SK-N-SH (cell line): ENCODE data around the gene CTNND1. TPM values are rescaled to one million over a fixed set of nuclear protein-coding genes. Genes with fewer than 3 reads are reported as not detected.
A peak's percentile ranks its signal among the peaks of the same experiment; 100 is the strongest.

ENCODE experiments used
- CTCF ChIA-PET: fragments of 300-600, 350-600 bp; formaldehyde crosslinking; extraction: SDS; loops from one replicate; lab custom pipeline; 2021; lab: Yijun Ruan, JAX
- POLR2A ChIA-PET: fragments of 350-600 bp; sonication (Branson Sonifier 250); formaldehyde crosslinking; extraction: SDS; loops from one replicate; lab custom pipeline; 2020; ENCODE audit warnings: antibody characterized with exemption, inconsistent platforms; lab: Yijun Ruan, JAX
- DNase-seq: peaks from one replicate; pipeline ENCODE4 v3.0.0; 2012
- H2AFZ ChIP-seq: fragments of 200-600 bp; sonication (generic); 2 replicates; pipeline ENCODE4 v1.8.1; 2016; ENCODE audit warnings: antibody characterized with exemption, mild to moderate bottlenecking, low read depth
- H3F3A ChIP-seq: fragments of 200-600 bp; sonication (generic); replicated peaks from 2 replicates; pipeline ENCODE3; 2016; ENCODE audit warnings: antibody characterized with exemption, mild to moderate bottlenecking; ENCODE audit not compliant: insufficient read depth
- H3K27ac ChIP-seq, 2 experiments: fragments of 200-500 bp in 1 of 2; fragments of 200-600 bp in 1 of 2; sonication (Bioruptor generic) in 1 of 2; sonication (generic), shearing (Covaris generic) in 1 of 2; 2 replicates each; pipeline versions ENCODE4 v1.5.1 to v1.6.1; 2014 to 2016; ENCODE audit warnings: low read depth in 2 of 2, inconsistent platforms in 1 of 2, low read length in 1 of 2, mild to moderate bottlenecking in 1 of 2, mixed read lengths in 1 of 2
- H3K27me3 ChIP-seq: fragments of 200-600 bp; sonication (generic), shearing (Covaris generic); 2 replicates; pipeline ENCODE4 v1.6.1; 2016; ENCODE audit warnings: mixed run types; ENCODE audit not compliant: insufficient read depth
- H3K36me3 ChIP-seq, 2 experiments: fragments of 200-500 bp in 1 of 2; fragments of 200-600 bp in 1 of 2; sonication (Bioruptor generic) in 1 of 2; sonication (generic) in 1 of 2; replicated peaks in 1 of 2; 2 replicates each; pipeline versions ENCODE3 to v1.5.1; 2014 to 2016; ENCODE audit warnings: low read length in 1 of 2, mild to moderate bottlenecking in 1 of 2; ENCODE audit not compliant: insufficient read depth in 2 of 2, control insufficient read depth in 1 of 2
- H3K4me1 ChIP-seq, 2 experiments: fragments of 200-500 bp in 1 of 2; fragments of 200-600 bp in 1 of 2; sonication (Bioruptor generic) in 1 of 2; sonication (generic), shearing (Covaris generic) in 1 of 2; 2 replicates each; pipeline versions ENCODE4 v1.5.1 to v1.6.1; 2014 to 2016; ENCODE audit warnings: low read depth in 1 of 2, low read length in 1 of 2, mixed run types in 1 of 2; ENCODE audit not compliant: insufficient read depth in 2 of 2, control insufficient read depth in 1 of 2
- H3K4me2 ChIP-seq: fragments of 200-600 bp; sonication (generic), shearing (Covaris generic); 2 replicates; pipeline ENCODE4 v1.6.1; 2017; ENCODE audit warnings: mixed run types
- H3K4me3 ChIP-seq, 2 experiments: fragments of 200-500 bp in 1 of 2; fragments of 200-600 bp in 1 of 2; sonication (Bioruptor generic) in 1 of 2; sonication (generic), shearing (Covaris generic) in 1 of 2; 2 replicates each; pipeline versions ENCODE4 v1.5.1 to v1.8.1; 2014 to 2016; ENCODE audit warnings: low read depth in 2 of 2, inconsistent platforms in 1 of 2, low read length in 1 of 2, mild to moderate bottlenecking in 1 of 2, mixed read lengths in 1 of 2, moderate library complexity in 1 of 2
- H3K79me2 ChIP-seq: fragments of 200-600 bp; sonication (generic); 2 replicates; pipeline ENCODE4 v1.8.1; 2017; ENCODE audit warnings: mild to moderate bottlenecking; ENCODE audit not compliant: insufficient read depth
- H3K9ac ChIP-seq: fragments of 200-600 bp; sonication (generic); 2 replicates; pipeline ENCODE4 v1.6.1; 2017; ENCODE audit warnings: mixed run types
- H3K9me2 ChIP-seq: fragments of 200-600 bp; sonication (generic); 2 replicates; pipeline ENCODE4 v1.6.1; 2017; ENCODE audit warnings: mixed run types
- H3K9me3 ChIP-seq: fragments of 200-600 bp; sonication (generic); 2 replicates; pipeline ENCODE4 v1.6.1; 2017; ENCODE audit warnings: mixed run types, mild to moderate bottlenecking, moderate library complexity
- H4K20me1 ChIP-seq: fragments of 200-600 bp; sonication (generic); 2 replicates; pipeline ENCODE4 v1.6.1; 2017; ENCODE audit warnings: mild to moderate bottlenecking, mixed run types; ENCODE audit not compliant: insufficient read depth
- CHD2 ChIP-seq: fragments of 150-350 bp; IDR thresholded peaks from 2 replicates; pipeline ENCODE4 v1.6.1; 2018; ENCODE audit warnings: low read length; ENCODE audit not compliant: partially characterized antibody
- EP300 ChIP-seq, 2 experiments: IDR thresholded peaks; 2 replicates each; pipeline versions ENCODE4 v1.4.0 to v1.6.1; 2012; ENCODE audit warnings: borderline replicate concordance in 1 of 2, low read depth in 1 of 2, low read length in 1 of 2
- FOSL2 ChIP-seq: IDR thresholded peaks from 2 replicates; pipeline ENCODE4 v1.4.0; 2012; ENCODE audit warnings: low read depth, mild to moderate bottlenecking, moderate library complexity, borderline replicate concordance
- FOXJ3 ChIP-seq: sonication (generic); formaldehyde crosslinking; IDR thresholded peaks from 2 replicates; pipeline ENCODE4 v1.5.1; 2020; ENCODE audit warnings: mild to moderate bottlenecking, missing genetic modification reagents
- FOXM1 ChIP-seq: IDR thresholded peaks from 2 replicates; pipeline ENCODE4 v1.4.0; 2012; ENCODE audit warnings: low read depth, mild to moderate bottlenecking
- GABPA ChIP-seq: IDR thresholded peaks from 2 replicates; pipeline ENCODE4 v1.4.0; 2012; ENCODE audit warnings: low read depth, mild to moderate bottlenecking
- IRF3 ChIP-seq: fragments of 150-350 bp; IDR thresholded peaks from 2 replicates; pipeline ENCODE4 v1.6.1; 2016; ENCODE audit warnings: mild to moderate bottlenecking, low read depth, low read length
- MAX ChIP-seq: IDR thresholded peaks from 2 replicates; pipeline ENCODE4 v1.4.0; 2012; ENCODE audit warnings: low read depth
- MEF2A ChIP-seq: IDR thresholded peaks from 2 replicates; pipeline ENCODE4 v1.4.0; 2012; ENCODE audit warnings: low read depth, borderline replicate concordance
- NFIC ChIP-seq: IDR thresholded peaks from 2 replicates; pipeline ENCODE4 v1.4.0; 2012; ENCODE audit warnings: borderline replicate concordance
- NRF1 ChIP-seq: IDR thresholded peaks from 2 replicates; pipeline ENCODE4 v1.6.1; 2012; ENCODE audit warnings: low read depth, mild to moderate bottlenecking, low read length
- PBX3 ChIP-seq: IDR thresholded peaks from 2 replicates; pipeline ENCODE4; 2012
- POLR2AphosphoS5 ChIP-seq: IDR thresholded peaks from 2 replicates; pipeline ENCODE4 v1.6.1; 2012; ENCODE audit warnings: low read depth, low read length
- RCOR1 ChIP-seq: fragments of 150-350 bp; IDR thresholded peaks from 2 replicates; pipeline ENCODE4 v1.6.1; 2017; ENCODE audit warnings: antibody characterized with exemption, low read length
- RFX5 ChIP-seq: IDR thresholded peaks from 2 replicates; pipeline ENCODE4 v1.6.1; 2012; ENCODE audit warnings: mild to moderate bottlenecking, improper control_type of control experiment, low read length
- RXRA ChIP-seq: IDR thresholded peaks from 2 replicates; pipeline ENCODE4 v1.4.0; 2012; ENCODE audit warnings: low read depth, mild to moderate bottlenecking, borderline replicate concordance
- SMC3 ChIP-seq: IDR thresholded peaks from 2 replicates; pipeline ENCODE4 v1.6.1; 2012; ENCODE audit warnings: low read depth, low read length, improper control_type of control experiment
- TEAD4 ChIP-seq: IDR thresholded peaks from 2 replicates; pipeline ENCODE4 v1.4.0; 2012; ENCODE audit warnings: mild to moderate bottlenecking, borderline replicate concordance; ENCODE audit not compliant: insufficient read depth
- WGBS: methylation state at CpG from one replicate; pipeline ENCODE4 v1.1.6; 2017; ENCODE audit warnings: low lambda C conversion rate; 5-methylcytosine and 5-hydroxymethylcytosine counted together
- polyA plus RNA-seq, 3 experiments: library from polyadenylated mRNA; depleted of rRNA; stranded (reverse); fragments of >200 nt; gene quantifications; 2 replicates each; pipeline ENCODE4 v1.2.3, GENCODE V29; 2012
- TF ChIP-seq, protein P1 (sequence below): IDR thresholded peaks from 2 replicates; pipeline ENCODE4 v1.6.1; 2012; ENCODE audit warnings: mild to moderate bottlenecking, low read depth, low read length, moderate library complexity
- TF ChIP-seq, protein P2 (sequence below): fragments of 200-600 bp; sonication (generic); IDR thresholded peaks from 2 replicates; pipeline ENCODE4 v1.6.1; 2017; ENCODE audit warnings: antibody characterized with exemption, mild to moderate bottlenecking, moderate library complexity
- TF ChIP-seq, protein P3 (sequence below): fragments of 150-350 bp; IDR thresholded peaks from 2 replicates; pipeline ENCODE4 v1.6.1; 2017; ENCODE audit warnings: antibody characterized with exemption, low read length, low read depth, borderline replicate concordance

Gene CTNND1
- polyA plus RNA-seq, 1 of the 3 experiments (the other 2 are of a cell fraction) = 39.4 TPM

DNA sequence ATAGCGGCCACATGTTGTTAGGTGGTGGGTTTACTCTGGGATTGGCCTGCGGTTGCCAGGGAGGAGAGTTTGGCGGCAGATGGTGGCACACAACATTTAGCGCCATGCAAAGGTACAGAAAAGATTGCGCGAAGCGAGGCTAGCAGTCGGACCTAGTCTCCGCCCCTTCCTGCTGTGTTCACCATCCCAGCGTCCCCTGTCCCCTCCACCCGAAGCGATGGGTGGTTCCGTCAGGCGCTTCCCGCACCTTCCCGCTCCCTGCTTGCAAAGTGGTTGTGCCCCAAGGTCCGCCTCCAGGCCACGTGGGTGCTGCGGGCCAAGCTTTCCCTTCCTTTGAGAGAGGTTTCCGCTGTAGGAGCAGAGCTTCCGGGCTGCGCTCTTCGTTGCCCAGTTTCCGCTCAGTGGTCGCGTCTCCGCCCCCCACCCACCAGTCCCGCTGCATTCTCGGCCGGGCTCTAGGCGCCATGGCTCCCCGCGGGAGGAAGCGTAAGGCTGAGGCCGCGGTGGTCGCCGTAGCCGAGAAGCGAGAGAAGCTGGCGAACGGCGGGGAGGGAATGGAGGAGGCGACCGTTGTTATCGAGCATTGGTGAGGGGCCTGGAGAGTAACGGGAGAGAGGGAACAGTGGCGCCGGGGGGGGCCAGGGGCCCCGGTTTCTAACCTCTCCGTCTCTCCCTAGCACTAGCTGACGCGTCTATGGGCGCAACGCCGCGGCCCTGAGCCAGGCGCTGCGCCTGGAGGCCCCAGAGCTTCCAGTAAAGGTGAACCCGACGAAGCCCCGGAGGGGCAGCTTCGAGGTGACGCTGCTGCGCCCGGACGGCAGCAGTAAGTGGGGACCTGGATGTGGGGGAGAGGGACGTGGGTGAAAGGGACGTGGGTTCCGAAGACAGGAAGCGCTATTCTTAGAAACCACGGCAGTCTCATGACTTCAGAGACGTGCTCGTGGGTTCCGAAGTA lies 20.2 kb upstream of the CTNND1 start, which contains the start of gene SELENOH:
SELENOH (plus strand) TSS at position 360 of the 955 bp plus-strand sequence; CDS start at position 465, 105 bp downstream.
- H3K36me3 ChIP-seq = peaks cover 26 to 58% of the 10 kb centered on the region in 2 experiments
- H3K27me3 ChIP-seq = no peaks in the 10 kb centered on the region
- ChIA-PET CTCF (interaction anchor here (0.7 to 13.2 kb wide), 5 partner anchors 14 to 283 kb away, joined by 3 to 142 read pairs (median 4); partner anchors contain the start of gene CTNND1), POLR2A (interaction anchor here (0.6 to 1.6 kb wide), 9 partner anchors 10 to 105 kb away, joined by 3 to 17 read pairs (median 5); partner anchors contain the start of genes BTBD18, CTNND1, MED19 and TMX2)
- peaks cover 17% of the 10 kb centered on the region for H3F3A ChIP-seq
- peaks cover 36% of the 10 kb centered on the region for H3K79me2 ChIP-seq
- peak; percentile 94 for DNase-seq
- no peaks in the 10 kb centered on the region for H4K20me1 ChIP-seq
- H3K4me1 ChIP-seq = peaks cover 0 to 7% of the 10 kb centered on the region in 2 experiments; a peak in 3 of 4 replicates
- H3K9ac ChIP-seq = peak within 1 kb of the TSS; percentile 95
- peak within 1 kb of the TSS; percentile 90 to 98 for H3K4me3 ChIP-seq
- H3K9me3 ChIP-seq = no peaks in the 10 kb centered on the region
- 1% methylated on average over 43 of the region's 75 CpGs for WGBS
- peak within 1 kb of the TSS; percentile 85 to 88 for H3K27ac ChIP-seq
- no peaks in the 10 kb centered on the region for H3K9me2 ChIP-seq
- peak within 1 kb of the TSS; percentile 99 for H2AFZ ChIP-seq
- H3K4me2 ChIP-seq = peak within 1 kb of the TSS; percentile 97
- TF ChIP-seq FOXM1 (no peak), FOSL2 (0 out of 2 replicates have a peak, but pooled peaks have one; percentile 10), TEAD4 (no peak), FOXJ3 (CRISPR knock-in tag) (no peak), PBX3 (0 out of 2 replicates have a peak, but pooled peaks have one; percentile 2), RXRA (no peak), CHD2 (peak; percentile 91), IRF3 (peak; percentile 64), NRF1 (no peak), EP300 (IDR thresholded peaks at IDR 0.05; ENCODE audit: borderline replicate concordance in 1 of 2, low read depth in 1 of 2, low read length in 1 of 2) (peak in 1 of 2 experiments; percentile 48; a peak in 2 of 4 replicates), SMC3 (peak; percentile 23; the same call in 1 of the 2 replicates), RCOR1 (peak; percentile 61; the same call in 1 of the 2 replicates), RFX5 (peak; percentile 93), MEF2A (no peak), POLR2AphosphoS5 (peak; percentile 90), GABPA (peak; percentile 92), NFIC (no peak; the same call in 1 of the 2 replicates), MAX (peak; percentile 98)
- TF ChIP-seq, protein P1, sequence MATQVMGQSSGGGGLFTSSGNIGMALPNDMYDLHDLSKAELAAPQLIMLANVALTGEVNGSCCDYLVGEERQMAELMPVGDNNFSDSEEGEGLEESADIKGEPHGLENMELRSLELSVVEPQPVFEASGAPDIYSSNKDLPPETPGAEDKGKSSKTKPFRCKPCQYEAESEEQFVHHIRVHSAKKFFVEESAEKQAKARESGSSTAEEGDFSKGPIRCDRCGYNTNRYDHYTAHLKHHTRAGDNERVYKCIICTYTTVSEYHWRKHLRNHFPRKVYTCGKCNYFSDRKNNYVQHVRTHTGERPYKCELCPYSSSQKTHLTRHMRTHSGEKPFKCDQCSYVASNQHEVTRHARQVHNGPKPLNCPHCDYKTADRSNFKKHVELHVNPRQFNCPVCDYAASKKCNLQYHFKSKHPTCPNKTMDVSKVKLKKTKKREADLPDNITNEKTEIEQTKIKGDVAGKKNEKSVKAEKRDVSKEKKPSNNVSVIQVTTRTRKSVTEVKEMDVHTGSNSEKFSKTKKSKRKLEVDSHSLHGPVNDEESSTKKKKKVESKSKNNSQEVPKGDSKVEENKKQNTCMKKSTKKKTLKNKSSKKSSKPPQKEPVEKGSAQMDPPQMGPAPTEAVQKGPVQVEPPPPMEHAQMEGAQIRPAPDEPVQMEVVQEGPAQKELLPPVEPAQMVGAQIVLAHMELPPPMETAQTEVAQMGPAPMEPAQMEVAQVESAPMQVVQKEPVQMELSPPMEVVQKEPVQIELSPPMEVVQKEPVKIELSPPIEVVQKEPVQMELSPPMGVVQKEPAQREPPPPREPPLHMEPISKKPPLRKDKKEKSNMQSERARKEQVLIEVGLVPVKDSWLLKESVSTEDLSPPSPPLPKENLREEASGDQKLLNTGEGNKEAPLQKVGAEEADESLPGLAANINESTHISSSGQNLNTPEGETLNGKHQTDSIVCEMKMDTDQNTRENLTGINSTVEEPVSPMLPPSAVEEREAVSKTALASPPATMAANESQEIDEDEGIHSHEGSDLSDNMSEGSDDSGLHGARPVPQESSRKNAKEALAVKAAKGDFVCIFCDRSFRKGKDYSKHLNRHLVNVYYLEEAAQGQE = 0 out of 2 replicates have a peak, but pooled peaks have one; percentile 20
- TF ChIP-seq, protein P2, sequence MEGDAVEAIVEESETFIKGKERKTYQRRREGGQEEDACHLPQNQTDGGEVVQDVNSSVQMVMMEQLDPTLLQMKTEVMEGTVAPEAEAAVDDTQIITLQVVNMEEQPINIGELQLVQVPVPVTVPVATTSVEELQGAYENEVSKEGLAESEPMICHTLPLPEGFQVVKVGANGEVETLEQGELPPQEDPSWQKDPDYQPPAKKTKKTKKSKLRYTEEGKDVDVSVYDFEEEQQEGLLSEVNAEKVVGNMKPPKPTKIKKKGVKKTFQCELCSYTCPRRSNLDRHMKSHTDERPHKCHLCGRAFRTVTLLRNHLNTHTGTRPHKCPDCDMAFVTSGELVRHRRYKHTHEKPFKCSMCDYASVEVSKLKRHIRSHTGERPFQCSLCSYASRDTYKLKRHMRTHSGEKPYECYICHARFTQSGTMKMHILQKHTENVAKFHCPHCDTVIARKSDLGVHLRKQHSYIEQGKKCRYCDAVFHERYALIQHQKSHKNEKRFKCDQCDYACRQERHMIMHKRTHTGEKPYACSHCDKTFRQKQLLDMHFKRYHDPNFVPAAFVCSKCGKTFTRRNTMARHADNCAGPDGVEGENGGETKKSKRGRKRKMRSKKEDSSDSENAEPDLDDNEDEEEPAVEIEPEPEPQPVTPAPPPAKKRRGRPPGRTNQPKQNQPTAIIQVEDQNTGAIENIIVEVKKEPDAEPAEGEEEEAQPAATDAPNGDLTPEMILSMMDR = no peak
- TF ChIP-seq, protein P3, sequence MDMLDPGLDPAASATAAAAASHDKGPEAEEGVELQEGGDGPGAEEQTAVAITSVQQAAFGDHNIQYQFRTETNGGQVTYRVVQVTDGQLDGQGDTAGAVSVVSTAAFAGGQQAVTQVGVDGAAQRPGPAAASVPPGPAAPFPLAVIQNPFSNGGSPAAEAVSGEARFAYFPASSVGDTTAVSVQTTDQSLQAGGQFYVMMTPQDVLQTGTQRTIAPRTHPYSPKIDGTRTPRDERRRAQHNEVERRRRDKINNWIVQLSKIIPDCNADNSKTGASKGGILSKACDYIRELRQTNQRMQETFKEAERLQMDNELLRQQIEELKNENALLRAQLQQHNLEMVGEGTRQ = peak; percentile 66
